Lower leg skin (tissue), 3 donors: Measurements from ENCODE around the gene ELF3.

Experiments used
- POLR2A ChIP-seq, 2 donors: fragments of 450-650 bp; IDR thresholded peaks; one replicate each; pipeline ENCODE4 v1.6.1; 2016 to 2017; ENCODE audit warnings: antibody characterized with exemption in 2 of 2, mild to moderate bottlenecking in 1 of 2, moderate library complexity in 1 of 2
- TF ChIP-seq, protein P1 (sequence below), 3 donors: fragments of 450-650 bp; IDR thresholded peaks; one replicate each; pipeline ENCODE4 v1.5.1; 2016; ENCODE audit warnings: antibody characterized with exemption in 3 of 3, mild to moderate bottlenecking in 3 of 3, moderate library complexity in 2 of 3

DNA sequence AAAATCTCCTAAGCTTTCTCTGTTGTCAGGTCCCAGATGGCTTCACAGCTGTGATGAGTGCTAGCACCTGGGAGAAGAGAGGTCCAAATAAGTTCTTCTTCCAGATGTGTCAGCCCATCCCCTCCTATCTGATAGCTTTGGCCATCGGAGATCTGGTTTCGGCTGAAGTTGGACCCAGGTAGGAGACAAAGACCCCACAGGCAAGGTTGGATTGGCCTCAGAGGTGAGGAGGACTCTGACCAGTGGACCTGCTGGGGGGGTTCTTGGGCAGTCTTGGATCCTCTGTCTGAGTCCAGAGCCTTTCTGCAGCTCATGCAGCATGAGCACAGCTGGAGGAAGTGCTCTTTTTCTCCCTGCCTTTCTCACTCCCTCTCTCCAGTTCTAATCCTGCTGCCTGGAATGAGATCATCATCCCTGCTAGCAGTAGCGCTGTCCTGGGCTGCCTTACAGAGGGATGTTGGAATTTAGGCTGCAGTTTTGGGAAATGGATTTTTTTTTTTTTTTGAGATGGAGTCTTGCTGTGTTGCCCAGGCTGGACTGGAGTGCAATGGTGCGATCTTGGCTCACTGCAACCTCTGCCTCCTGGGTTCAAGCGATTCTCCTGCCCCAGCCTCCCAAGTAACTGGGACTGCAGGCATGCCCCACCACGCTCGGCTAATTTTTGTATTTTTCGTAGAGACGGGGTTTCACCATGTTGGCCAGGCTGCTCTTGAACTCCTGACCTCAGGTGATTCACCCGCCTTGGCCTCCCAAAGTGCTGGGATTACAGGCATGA, 20.8 kb upstream of the ELF3 start:
- TF ChIP-seq, protein P1, sequence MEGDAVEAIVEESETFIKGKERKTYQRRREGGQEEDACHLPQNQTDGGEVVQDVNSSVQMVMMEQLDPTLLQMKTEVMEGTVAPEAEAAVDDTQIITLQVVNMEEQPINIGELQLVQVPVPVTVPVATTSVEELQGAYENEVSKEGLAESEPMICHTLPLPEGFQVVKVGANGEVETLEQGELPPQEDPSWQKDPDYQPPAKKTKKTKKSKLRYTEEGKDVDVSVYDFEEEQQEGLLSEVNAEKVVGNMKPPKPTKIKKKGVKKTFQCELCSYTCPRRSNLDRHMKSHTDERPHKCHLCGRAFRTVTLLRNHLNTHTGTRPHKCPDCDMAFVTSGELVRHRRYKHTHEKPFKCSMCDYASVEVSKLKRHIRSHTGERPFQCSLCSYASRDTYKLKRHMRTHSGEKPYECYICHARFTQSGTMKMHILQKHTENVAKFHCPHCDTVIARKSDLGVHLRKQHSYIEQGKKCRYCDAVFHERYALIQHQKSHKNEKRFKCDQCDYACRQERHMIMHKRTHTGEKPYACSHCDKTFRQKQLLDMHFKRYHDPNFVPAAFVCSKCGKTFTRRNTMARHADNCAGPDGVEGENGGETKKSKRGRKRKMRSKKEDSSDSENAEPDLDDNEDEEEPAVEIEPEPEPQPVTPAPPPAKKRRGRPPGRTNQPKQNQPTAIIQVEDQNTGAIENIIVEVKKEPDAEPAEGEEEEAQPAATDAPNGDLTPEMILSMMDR (IDR thresholded peaks at IDR 0.05): no peak
- TF ChIP-seq POLR2A (IDR thresholded peaks at IDR 0.05): no peak
